ENCODE results near the gene HACD2.

HACD2 gene

GRCh38 chr3:123527046-123527445 is 57.8 kb downstream of the HACD2 start:
- Histone ChIP-seq H3K27ac (ENCODE audit: low read depth, low read length) (no peak overlapping the region), H3K36me3 (ENCODE audit: insufficient read depth, low read length) (no peaks in the 10 kb centered on the region), H3K4me3 (ENCODE audit: low read depth, low read length) (no peak overlapping the region), H3K27me3 (ENCODE audit: insufficient read depth, low read length) (no peaks in the 10 kb centered on the region), H3K79me2 (ENCODE audit: control insufficient read depth, insufficient read depth, low read length, unreplicated experiment) (no peaks in the 10 kb centered on the region), H2AFZ (ENCODE audit: low read length, unreplicated experiment) (no peak overlapping the region), H3K4me1 (ENCODE audit: control insufficient read depth, insufficient read depth, low read length, unreplicated experiment) (no peaks in the 10 kb centered on the region)

- Histone ChIP-seq H3K36me3 (ENCODE audit: insufficient read depth, low read length) (no peaks in the 10 kb centered on the region), H3K79me2 (ENCODE audit: control insufficient read depth, insufficient read depth, low read length, unreplicated experiment) (no peaks in the 10 kb centered on the region), H3K4me3 (ENCODE audit: low read depth, low read length) (no peak overlapping the region), H3K27me3 (ENCODE audit: insufficient read depth, low read length) (no peaks in the 10 kb centered on the region), H3K4me1 (ENCODE audit: control insufficient read depth, insufficient read depth, low read length, unreplicated experiment) (no peaks in the 10 kb centered on the region), H2AFZ (ENCODE audit: low read length, unreplicated experiment) (no peak overlapping the region), H3K27ac (ENCODE audit: low read depth, low read length) (no peak overlapping the region)
Measured at GRCh38 chr3:123526474-123526873, 58.4 kb downstream of the HACD2 start.

DNA sequence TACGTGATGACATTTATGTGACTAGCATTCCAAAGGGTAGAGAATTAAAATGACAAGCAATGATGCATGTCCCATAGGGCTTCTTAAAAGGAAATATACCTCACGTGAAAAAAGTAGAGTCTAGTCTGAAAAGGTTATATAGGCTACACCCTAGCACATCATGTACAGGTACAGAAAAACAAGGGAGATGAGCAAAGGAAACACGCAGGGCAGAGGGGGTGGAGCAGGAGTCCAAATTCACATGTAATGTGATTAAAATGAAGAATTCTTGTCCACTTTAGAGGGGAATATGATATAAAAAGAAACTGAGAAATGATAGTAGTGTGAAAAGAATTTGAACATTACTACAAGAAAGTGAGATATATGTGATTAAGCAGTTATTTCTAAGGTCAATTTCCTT is 59.4 kb downstream of the HACD2 start:
- no peaks in the 10 kb centered on the region for H3K27me3 ChIP-seq (ENCODE audit: insufficient read depth, low read length)
- no peak overlapping the region for H2AFZ ChIP-seq (ENCODE audit: low read length, unreplicated experiment)
- no peaks in the 10 kb centered on the region for H3K36me3 ChIP-seq (ENCODE audit: insufficient read depth, low read length)
- no peaks in the 10 kb centered on the region for H3K4me1 ChIP-seq (ENCODE audit: control insufficient read depth, insufficient read depth, low read length, unreplicated experiment)
- no peak overlapping the region for H3K4me3 ChIP-seq (ENCODE audit: low read depth, low read length)
- H3K79me2 ChIP-seq (ENCODE audit: control insufficient read depth, insufficient read depth, low read length, unreplicated experiment) = no peaks in the 10 kb centered on the region
- no peak overlapping the region for H3K27ac ChIP-seq (ENCODE audit: low read depth, low read length)

DNA sequence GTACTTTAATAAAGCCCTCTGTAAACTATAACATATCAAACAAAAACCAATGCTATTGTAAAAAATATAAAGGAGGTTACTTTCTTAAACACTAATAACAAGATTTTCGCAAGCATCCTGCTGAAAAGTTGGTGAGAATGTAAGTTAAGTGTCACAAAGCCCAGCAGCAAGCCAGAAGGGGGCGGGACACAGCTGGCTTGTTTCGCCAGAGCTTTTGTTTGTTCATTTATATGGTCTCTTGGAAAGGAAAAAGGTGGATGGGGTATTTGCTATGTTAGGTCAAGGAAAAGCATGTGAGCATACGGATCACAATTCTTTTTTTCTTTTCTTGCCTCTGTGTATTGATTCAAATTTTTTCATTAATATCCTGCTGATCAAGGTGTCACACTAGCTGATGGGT is 59.9 kb downstream of the HACD2 start:
- H3K79me2 ChIP-seq (ENCODE audit: control insufficient read depth, insufficient read depth, low read length, unreplicated experiment) = no peaks in the 10 kb centered on the region
- H3K27me3 ChIP-seq (ENCODE audit: insufficient read depth, low read length) = no peaks in the 10 kb centered on the region
- no peaks in the 10 kb centered on the region for H3K36me3 ChIP-seq (ENCODE audit: insufficient read depth, low read length)
- no peak overlapping the region for H3K4me3 ChIP-seq (ENCODE audit: low read depth, low read length)
- H3K4me1 ChIP-seq (ENCODE audit: control insufficient read depth, insufficient read depth, low read length, unreplicated experiment) = no peaks in the 10 kb centered on the region
- no peak overlapping the region for H2AFZ ChIP-seq (ENCODE audit: low read length, unreplicated experiment)
- no peak overlapping the region for H3K27ac ChIP-seq (ENCODE audit: low read depth, low read length)

DNA sequence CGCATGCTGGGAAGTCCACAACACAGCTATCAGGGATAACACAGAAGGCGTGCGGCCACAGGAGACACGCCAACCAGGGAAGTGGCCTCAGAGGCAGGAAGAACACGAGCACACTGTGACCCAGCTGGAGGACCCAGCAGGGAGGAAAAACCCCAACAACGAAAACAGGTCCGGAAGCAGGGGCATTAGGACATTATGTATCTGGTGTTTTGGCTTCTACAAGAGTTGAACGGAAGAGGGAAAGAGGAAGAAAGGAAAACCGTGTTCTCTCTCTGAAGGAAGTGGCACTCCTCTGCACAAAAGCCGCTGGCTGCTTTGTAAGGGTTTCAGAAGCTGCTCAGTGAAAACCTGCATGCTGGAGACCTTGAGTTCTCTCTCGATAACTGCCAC is 61.8 kb downstream of the HACD2 start:
- Histone ChIP-seq H3K4me3 (ENCODE audit: low read depth, low read length) (no peak overlapping the region), H3K27ac (ENCODE audit: low read depth, low read length) (no peak overlapping the region), H2AFZ (ENCODE audit: low read length, unreplicated experiment) (no peak overlapping the region), H3K4me1 (ENCODE audit: control insufficient read depth, insufficient read depth, low read length, unreplicated experiment) (no peaks in the 10 kb centered on the region), H3K27me3 (ENCODE audit: insufficient read depth, low read length) (no peaks in the 10 kb centered on the region), H3K36me3 (ENCODE audit: insufficient read depth, low read length) (no peaks in the 10 kb centered on the region), H3K79me2 (ENCODE audit: control insufficient read depth, insufficient read depth, low read length, unreplicated experiment) (no peaks in the 10 kb centered on the region)

- Histone ChIP-seq H3K36me3 (ENCODE audit: insufficient read depth, low read length) (no peaks in the 10 kb centered on the region), H3K27me3 (ENCODE audit: insufficient read depth, low read length) (no peaks in the 10 kb centered on the region), H3K27ac (ENCODE audit: low read depth, low read length) (no peak overlapping the region), H3K4me3 (ENCODE audit: low read depth, low read length) (no peak overlapping the region), H2AFZ (ENCODE audit: low read length, unreplicated experiment) (no peak overlapping the region), H3K79me2 (ENCODE audit: control insufficient read depth, insufficient read depth, low read length, unreplicated experiment) (no peaks in the 10 kb centered on the region), H3K4me1 (ENCODE audit: control insufficient read depth, insufficient read depth, low read length, unreplicated experiment) (no peaks in the 10 kb centered on the region)
Measured at GRCh38 chr3:123522320-123523022, 62.4 kb downstream of the HACD2 start.

DNA sequence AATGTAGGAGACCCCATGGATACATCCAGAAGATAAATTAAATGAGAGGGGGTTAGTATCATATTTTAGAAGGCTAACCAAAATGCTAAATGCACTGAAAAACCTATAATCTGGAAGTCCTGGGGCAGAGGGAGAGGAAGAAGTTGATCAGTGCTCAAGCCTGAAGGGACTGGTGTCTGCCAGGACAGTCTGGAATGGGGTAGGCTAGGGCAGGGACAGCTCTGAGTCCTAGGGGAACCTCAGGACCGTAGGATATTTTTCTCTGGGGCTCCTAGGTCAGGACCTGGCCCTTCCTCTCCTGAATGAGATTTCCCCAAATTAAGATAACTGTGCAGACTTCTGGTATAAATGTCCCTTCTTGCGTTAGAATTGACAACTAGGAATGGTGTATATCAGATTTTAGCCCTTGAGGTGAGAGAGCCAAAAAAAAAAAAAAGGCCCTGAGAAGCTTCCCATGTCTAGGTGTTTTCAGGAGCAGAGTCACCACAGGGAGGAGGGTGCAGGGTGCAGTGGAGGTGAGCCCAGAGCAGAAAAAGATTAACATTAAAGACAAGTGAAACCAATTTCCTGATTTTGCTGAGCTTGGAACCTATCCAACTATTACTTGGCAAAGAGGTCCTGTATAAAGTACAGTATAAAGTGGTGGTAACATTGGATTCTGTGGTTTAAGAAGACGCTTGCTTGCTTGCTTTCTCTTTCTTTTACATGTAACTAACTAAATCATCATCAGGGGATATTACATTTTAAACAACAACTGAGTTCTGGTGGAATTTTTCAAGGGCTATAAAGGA is 63.5 kb downstream of the HACD2 start:
- no peak overlapping the region for H3K27ac ChIP-seq (ENCODE audit: low read depth, low read length)
- H3K4me1 ChIP-seq (ENCODE audit: control insufficient read depth, insufficient read depth, low read length, unreplicated experiment) = no peaks in the 10 kb centered on the region
- H3K79me2 ChIP-seq (ENCODE audit: control insufficient read depth, insufficient read depth, low read length, unreplicated experiment) = no peaks in the 10 kb centered on the region
- no peaks in the 10 kb centered on the region for H3K27me3 ChIP-seq (ENCODE audit: insufficient read depth, low read length)
- no peak overlapping the region for H2AFZ ChIP-seq (ENCODE audit: low read length, unreplicated experiment)
- no peak overlapping the region for H3K4me3 ChIP-seq (ENCODE audit: low read depth, low read length)
- H3K36me3 ChIP-seq (ENCODE audit: insufficient read depth, low read length) = no peaks in the 10 kb centered on the region

DNA sequence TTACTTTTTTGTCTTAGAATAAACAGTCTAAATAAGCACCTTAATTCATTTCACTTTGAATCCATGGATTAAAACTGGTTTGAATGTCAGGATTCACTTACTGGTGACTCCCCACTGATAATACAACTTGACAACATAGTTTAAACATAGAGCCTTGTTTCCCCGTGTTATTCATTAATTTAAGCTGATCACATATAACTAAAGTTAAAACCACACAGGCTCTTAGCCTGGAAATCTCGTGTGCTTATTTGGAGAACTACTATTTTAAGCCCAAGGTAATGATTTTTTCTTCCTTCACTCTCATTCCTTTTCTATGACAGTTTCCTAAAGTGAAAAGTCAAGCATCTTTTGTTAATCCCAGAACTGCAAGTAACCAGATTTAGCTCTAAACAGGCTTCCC is 64.2 kb downstream of the HACD2 start:
- Histone ChIP-seq H3K4me3 (ENCODE audit: low read depth, low read length) (no peak overlapping the region), H3K79me2 (ENCODE audit: control insufficient read depth, insufficient read depth, low read length, unreplicated experiment) (no peaks in the 10 kb centered on the region), H2AFZ (ENCODE audit: low read length, unreplicated experiment) (no peak overlapping the region), H3K4me1 (ENCODE audit: control insufficient read depth, insufficient read depth, low read length, unreplicated experiment) (no peaks in the 10 kb centered on the region), H3K27me3 (ENCODE audit: insufficient read depth, low read length) (no peaks in the 10 kb centered on the region), H3K27ac (ENCODE audit: low read depth, low read length) (no peak overlapping the region), H3K36me3 (ENCODE audit: insufficient read depth, low read length) (no peaks in the 10 kb centered on the region)

- Histone ChIP-seq H3K27ac (ENCODE audit: low read depth, low read length) (no peak overlapping the region), H3K36me3 (ENCODE audit: insufficient read depth, low read length) (no peaks in the 10 kb centered on the region), H3K79me2 (ENCODE audit: control insufficient read depth, insufficient read depth, low read length, unreplicated experiment) (no peaks in the 10 kb centered on the region), H2AFZ (ENCODE audit: low read length, unreplicated experiment) (no peak overlapping the region), H3K4me3 (ENCODE audit: low read depth, low read length) (no peak overlapping the region), H3K4me1 (ENCODE audit: control insufficient read depth, insufficient read depth, low read length, unreplicated experiment) (no peaks in the 10 kb centered on the region), H3K27me3 (ENCODE audit: insufficient read depth, low read length) (no peaks in the 10 kb centered on the region)
Measured at GRCh38 chr3:123518892-123519485, 65.9 kb downstream of the HACD2 start.

GRCh38 chr3:123511726-123512125 is 73.1 kb downstream of the HACD2 start:
- Histone ChIP-seq H3K4me1 (ENCODE audit: control insufficient read depth, insufficient read depth, low read length, unreplicated experiment) (no peaks in the 10 kb centered on the region), H3K79me2 (ENCODE audit: control insufficient read depth, insufficient read depth, low read length, unreplicated experiment) (no peaks in the 10 kb centered on the region), H2AFZ (ENCODE audit: low read length, unreplicated experiment) (no peak overlapping the region), H3K4me3 (ENCODE audit: low read depth, low read length) (no peak overlapping the region), H3K27ac (ENCODE audit: low read depth, low read length) (no peak overlapping the region), H3K36me3 (ENCODE audit: insufficient read depth, low read length) (no peaks in the 10 kb centered on the region), H3K27me3 (ENCODE audit: insufficient read depth, low read length) (no peaks in the 10 kb centered on the region)

DNA sequence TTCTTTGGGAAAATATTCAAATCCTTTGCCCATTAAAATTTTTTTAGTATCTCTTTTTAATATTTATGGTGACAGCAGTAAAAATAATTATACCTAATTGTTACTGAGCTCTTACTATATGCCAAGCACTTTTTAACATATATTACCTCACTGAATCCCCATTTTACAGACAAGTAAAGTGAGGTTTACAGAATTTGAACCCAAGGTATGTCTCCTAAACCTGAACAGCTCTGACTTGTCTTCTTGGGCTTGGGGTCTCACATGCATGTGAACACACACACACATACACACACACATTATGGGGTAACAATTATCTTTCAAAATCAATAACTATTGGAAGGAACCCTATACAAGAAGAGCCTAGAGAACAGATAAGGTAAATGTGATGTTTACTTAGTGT is 73.8 kb downstream of the HACD2 start:
- H3K4me3 ChIP-seq (ENCODE audit: low read depth, low read length) = no peak overlapping the region
- H3K27me3 ChIP-seq (ENCODE audit: insufficient read depth, low read length) = no peaks in the 10 kb centered on the region
- no peak overlapping the region for H2AFZ ChIP-seq (ENCODE audit: low read length, unreplicated experiment)
- H3K4me1 ChIP-seq (ENCODE audit: control insufficient read depth, insufficient read depth, low read length, unreplicated experiment) = no peaks in the 10 kb centered on the region
- H3K36me3 ChIP-seq (ENCODE audit: insufficient read depth, low read length) = no peaks in the 10 kb centered on the region
- H3K79me2 ChIP-seq (ENCODE audit: control insufficient read depth, insufficient read depth, low read length, unreplicated experiment) = no peaks in the 10 kb centered on the region
- no peak overlapping the region for H3K27ac ChIP-seq (ENCODE audit: low read depth, low read length)
